ENCODE measurements around the gene GMNC.

GMNC gene

DNA sequence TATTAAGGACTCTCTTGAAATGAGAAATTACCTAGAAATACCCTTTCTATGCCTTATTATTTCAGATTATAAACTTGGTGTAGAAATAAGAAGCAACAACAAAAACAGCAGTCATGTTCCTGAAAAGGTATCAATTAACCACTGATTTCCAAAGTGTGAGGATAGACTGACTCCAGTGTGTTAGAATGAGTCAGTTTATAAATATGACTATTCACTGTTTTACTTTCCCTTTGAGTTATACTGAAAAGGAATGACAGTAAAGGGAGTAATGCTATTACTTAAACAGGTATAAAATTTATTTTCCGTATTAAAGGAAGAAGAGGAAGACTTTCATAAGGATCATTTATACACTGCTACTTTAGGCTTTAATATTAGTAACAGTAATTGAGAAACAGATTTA is 12.9 kb downstream of the GMNC start:
- DNase-seq: no peak

DNA sequence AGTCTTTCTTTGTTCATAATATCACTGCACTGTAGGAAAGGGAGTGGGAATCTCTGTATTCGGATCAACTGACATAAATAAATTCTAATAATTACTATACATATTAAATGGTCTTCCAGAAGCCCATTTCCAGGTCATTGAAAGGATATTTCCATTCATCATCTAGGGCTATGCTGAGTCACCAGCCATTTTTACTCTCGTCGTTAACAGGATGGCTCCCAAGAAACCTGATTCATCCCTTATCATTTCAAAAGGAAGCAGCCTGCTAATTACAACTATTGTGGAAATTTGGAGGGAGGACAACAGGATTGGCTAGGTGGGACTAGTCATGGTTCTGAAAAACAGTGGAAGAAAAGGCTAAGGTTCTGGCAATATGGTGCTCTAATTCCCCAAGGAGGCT is 13.6 kb downstream of the GMNC start:
- no peak for DNase-seq

DNA sequence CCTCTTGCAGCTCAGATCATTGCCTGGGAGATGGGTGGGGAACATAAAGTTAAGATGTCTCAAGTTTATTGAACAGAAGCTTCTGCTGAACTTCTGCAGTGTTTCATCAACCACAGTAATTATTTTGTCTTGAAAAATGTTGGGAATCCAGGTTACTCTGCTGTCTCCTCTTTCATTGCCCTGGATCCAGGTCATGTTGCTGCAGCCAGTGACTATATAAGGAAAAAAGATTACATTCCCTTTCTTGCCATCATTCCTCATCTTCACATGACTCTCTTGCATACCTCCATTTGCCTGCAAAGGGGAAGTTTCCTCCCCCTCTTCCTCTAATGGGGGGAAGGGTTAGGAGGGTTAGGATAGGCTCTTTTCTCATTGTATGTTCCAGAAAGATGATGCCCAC is 15.1 kb downstream of the GMNC start:
- DNase-seq: no peak

DNA sequence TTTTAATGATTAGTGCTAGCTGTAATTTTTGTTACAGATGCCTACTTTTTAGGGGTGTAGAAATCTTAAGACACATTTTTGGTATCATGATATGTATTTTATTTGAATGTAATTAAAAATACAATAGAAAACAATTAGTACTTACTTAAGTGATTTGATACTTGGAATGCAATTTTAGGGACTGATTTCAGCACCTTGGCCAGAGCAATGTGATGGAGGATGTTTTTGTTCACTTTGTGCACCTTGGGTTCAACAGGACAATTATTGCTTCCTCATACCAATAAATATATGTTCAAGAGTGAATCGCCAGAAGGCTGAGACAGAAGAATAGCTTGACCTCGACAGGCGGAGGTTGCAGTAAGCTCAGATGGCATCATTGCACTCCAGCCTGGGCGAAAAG is 22.3 kb downstream of the GMNC start:
- no peak for DNase-seq

DNA sequence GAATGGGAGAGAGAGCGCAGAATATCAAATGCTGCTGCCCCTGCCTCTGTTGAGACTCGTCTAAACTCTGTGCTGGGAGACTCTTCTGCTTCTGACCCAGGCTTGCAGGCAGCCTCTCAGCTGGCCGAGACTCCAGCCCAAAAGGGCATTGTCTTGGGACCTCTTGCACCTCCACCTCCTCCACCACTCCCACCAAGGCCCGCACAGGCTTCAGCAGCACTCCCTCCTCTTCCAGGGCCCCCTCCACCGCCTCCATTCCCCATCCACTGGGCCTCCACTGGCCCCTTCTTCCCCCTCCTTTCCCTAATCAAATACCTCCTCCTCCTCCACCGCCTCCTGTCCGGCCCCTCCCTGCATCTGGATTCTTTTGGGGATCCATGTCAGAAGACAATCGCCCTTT is 31.3 kb downstream of the GMNC start:
- no peak for DNase-seq

DNA sequence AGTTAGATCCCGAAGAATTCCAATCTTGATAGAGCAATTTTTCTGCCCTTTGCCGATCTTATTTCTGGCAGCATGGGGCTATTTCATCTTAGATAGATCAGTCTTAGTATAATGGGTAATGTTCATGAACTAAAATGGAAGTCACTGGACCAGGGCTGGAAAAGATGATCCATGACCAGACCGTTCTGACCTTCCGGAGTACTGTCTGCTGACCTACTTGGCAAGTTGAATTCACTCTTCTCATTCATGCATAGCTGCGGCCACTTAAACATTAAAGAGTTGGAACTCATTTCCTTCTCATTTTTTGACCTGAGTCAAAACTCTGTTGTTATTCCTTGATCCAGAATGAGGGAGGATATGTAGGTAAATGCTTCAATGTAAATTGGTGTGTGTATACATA is 32.5 kb downstream of the GMNC start:
- no peak for DNase-seq

DNA sequence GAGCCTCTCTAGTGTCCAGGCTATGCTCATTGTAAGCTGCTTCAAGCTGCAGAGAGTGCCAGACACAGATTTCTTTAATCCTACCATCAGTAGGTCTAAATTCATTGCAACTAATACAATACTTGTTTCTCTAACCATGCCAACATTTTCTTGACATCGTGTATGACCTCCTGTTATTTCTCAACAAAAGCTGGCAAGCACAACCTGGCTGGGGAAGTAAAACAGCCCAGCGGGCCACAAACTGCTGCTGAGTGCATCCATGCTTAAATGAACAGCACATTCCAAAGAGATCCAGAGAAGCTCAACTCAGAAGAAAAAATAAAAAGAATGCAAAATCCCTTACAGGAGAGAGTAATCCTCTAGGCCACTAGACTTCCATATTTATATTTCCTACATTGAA is 36.5 kb downstream of the GMNC start:
- peak in 1 of 58 donors; percentile 10 for DNase-seq

DNA sequence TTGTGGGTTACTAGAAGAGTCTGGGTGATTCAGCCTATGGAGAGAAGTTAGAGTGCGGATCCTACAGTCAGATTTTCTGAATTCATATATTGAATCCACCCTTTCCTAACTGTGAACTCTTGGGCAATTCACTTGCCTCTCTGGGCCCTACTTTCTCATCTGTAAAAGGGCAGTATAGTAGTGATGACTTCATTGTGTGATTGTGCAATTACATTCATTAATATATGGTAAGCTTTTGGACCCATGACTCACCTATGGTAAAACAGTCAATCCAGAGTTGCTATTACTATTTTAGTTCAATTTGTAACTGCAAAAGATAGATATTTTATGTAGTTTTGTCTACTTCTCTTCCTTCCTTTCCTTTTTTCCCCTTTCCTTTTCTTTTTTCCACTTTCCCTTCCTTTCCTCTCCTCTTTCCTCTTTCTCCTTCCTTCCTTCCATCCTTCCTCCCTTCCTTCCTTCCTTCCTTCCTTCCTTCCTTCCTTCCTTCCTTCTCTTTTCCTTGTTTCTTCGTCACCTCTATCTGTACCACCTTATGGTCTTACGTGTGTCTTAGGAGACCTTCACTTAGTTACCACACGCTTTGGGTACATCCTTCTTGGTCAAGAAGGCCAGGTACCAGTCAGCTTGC is 37.0 kb downstream of the GMNC start:
- no peak for DNase-seq

DNA sequence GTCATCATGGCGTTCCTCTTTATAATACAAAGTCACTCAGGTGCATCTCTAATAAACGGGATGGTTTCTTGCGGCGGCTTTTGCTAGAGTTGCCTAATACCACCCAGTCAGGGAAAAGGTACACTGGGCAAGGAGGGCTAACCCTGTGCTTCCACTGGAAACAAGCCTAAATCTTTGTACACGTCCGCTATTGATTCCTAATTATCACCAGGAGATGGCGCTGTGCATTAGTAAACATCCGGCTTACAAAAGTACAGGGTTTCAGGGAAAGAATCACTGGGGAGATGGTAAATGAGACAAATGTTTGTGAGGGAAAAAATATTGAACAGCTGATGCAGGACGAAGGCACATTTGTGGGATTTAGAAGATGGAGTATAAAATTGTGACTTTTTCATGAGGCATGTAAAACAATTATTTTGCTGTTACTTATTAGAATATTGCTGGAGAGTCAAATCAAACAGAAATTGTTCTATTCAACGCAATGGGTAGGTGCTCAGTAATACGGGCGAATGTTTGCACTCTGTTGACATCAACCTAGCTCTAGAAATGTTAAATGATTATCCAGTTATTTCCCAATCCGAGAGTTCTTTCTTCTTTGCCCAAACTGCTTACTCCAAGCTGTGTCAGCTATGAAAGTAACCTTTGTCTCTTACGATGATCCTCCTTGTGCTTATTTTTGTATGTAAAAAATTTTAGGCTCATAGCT is 50.6 kb downstream of the GMNC start:
- DNase-seq: peak in 31 of 58 donors; percentile 0 to 46 (median 8)

DNA sequence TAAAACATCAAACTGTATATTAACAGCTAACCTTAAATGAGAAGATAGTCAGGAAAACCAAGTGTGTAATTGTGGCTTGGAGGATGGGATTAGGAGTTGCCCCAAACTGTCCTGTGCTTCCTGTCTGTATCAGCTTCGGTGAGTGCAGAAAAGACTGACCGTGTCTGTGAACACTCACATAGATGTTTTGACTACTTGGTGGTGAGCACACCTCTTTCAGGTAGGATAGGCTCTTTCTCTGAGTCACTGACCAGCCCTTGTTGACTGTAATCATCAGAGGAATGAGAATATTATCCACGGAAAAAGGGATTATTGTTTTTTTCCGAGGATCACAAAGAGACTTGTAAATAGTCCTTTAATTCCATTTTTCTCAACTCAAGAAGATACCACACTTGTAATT is 51.5 kb downstream of the GMNC start:
- DNase-seq: no peak

DNA sequence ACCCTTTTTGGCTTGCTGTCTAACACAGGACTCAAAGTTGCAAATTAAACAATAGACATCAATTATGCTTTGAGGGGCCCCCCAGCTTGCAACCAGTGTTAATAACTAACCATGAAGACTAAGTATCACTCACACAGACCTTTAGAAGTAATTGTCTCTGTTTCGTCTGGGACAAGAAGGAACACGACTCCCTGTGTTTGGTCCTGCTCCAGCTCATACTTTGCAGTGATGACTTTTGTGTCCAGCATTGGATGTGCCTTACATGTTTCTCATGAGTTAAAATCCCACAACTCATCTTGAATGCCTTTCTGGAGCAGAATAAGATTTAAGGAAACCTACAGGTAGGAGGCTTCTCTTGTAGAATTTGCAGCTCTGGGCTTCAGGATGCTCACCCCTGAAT is 53.1 kb downstream of the GMNC start:
- no peak for DNase-seq

DNA sequence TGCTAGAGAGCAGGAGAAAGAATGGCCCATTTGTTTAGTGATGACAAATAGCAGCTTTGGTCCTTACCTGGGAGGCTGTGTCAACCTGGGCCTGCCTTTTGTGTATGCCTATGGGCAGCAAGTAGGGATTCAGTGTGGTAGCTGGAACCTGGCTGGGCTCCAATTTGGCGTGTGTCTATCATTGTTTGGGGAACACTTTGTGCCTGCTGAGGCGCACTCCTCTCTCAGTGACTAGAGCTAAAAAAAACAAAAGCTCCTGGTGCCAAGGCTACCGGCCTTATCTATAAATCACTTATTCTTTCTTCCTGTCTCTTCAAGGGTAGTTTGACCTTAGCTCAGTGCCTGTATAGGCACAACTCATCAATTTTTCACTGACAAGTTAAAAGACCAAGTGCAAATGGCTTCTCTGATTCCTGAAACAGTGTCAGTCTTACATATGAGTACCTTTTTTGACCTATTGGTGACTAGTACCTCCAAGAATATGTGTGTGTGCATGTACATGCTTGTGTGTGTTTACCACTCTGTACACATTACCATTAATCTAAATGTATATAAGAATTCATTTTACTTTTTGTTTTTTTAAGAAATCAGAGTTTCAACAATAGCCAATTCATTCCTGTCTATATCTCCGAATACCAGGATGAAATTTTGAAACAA is 54.6 kb downstream of the GMNC start:
- peak in 11 of 58 donors; percentile 0 to 60 (median 3) for DNase-seq
